Gastrocnemius medialis (tissue), 4 donors: Measurements from ENCODE around the gene SAGE1. TPM values are rescaled to one million over a fixed set of nuclear protein-coding genes. Genes with fewer than 3 reads are reported as not detected.

Source experiments
- ATAC-seq, 2 donors: fragments of 150-250 bp; one replicate each; pipeline ENCODE4 v1.9.1; 2016
- DNase-seq, 2 donors: peaks; one replicate each; pipeline ENCODE4 v3.0.0-alpha.2; 2019
- H3K27ac ChIP-seq, 4 donors: fragments of 200-600 bp; sonication (generic); 1 replicate in 1 of 4; 2 replicates in 3 of 4; pipeline ENCODE4 v1.5.1; 2016 to 2018; ENCODE audit warnings: mild to moderate bottlenecking in 2 of 4, moderate library complexity in 1 of 4
- H3K27me3 ChIP-seq, 3 donors: fragments of 200-600 bp; sonication (generic) in 2 of 3; 1 replicate in 1 of 3; 2 replicates in 2 of 3; pipeline versions ENCODE4 v1.5.1 to v1.6.0; 2016 to 2019; ENCODE audit warnings: mild to moderate bottlenecking in 1 of 3, moderate library complexity in 1 of 3
- H3K36me3 ChIP-seq, 2 donors: fragments of 200-600 bp; sonication (generic) in 1 of 2; one replicate each; pipeline ENCODE4 v1.5.1; 2017 to 2018
- H3K4me1 ChIP-seq, 2 donors: fragments of 200-600 bp; sonication (generic) in 1 of 2; one replicate each; pipeline ENCODE4 v1.5.1; 2016 to 2017; ENCODE audit warnings: mild to moderate bottlenecking in 2 of 2
- H3K4me3 ChIP-seq, 4 donors: fragments of 200-600 bp; sonication (generic) in 3 of 4; 1 replicate in 1 of 4; 2 replicates in 3 of 4; pipeline ENCODE4 v1.5.1; 2016 to 2019; ENCODE audit warnings: mild to moderate bottlenecking in 2 of 4
- H3K9me3 ChIP-seq, 3 donors: fragments of 200-600 bp; sonication (generic) in 2 of 3; 1 replicate in 1 of 3; 2 replicates in 2 of 3; pipeline ENCODE4 v1.5.1; 2016 to 2019
- CTCF ChIP-seq, 5 experiments: fragments of 450-650 bp in 3 of 5; fragments of 200-600 bp in 2 of 5; sonication (generic) in 2 of 5; IDR thresholded peaks in 4 of 5; conservative IDR thresholded peaks in 1 of 5; 1 replicate in 4 of 5; 2 replicates in 1 of 5; pipeline ENCODE4 v1.5.1; 2016 to 2019; ENCODE audit warnings: antibody characterized with exemption in 5 of 5, mild to moderate bottlenecking in 3 of 5, moderate library complexity in 3 of 5
- POLR2A ChIP-seq, 2 donors: fragments of 450-650 bp; IDR thresholded peaks; one replicate each; pipeline ENCODE4 v1.6.1; 2017; ENCODE audit warnings: antibody characterized with exemption in 2 of 2, mild to moderate bottlenecking in 2 of 2, moderate library complexity in 2 of 2
- in situ Hi-C, 4 donors: fragments of 200-750 bp; cut with MboI; loops; one replicate each; pipeline versions ENCODE4 v1.15.0 to v1.8.0; 2017; ENCODE audit warnings: low sequenced_read_pairs in 4 of 4
- intact Hi-C: fragments of 100-400 bp; cut with DNase I; formaldehyde crosslinking; loops from one replicate; pipeline ENCODE4 v1.15.1; 2023; ENCODE audit warnings: low total_unique reads
- total RNA-seq, 4 donors: library from RNA; depleted of rRNA; stranded (reverse); fragments of >200 nt; gene quantifications; one replicate each; pipeline versions ENCODE4 v1.1.0 to v1.2.3, GENCODE V29; 2016

The SAGE1 gene
- total RNA-seq, 4 donors from 2014 or later: not detected

- H3K4me3 ChIP-seq: no peak overlapping the region
- no peaks in the 10 kb centered on the region for H3K9me3 ChIP-seq
- H3K36me3 ChIP-seq: no peaks in the 10 kb centered on the region
- TF ChIP-seq CTCF (IDR thresholded peaks at IDR 0.05 in 4 of 5, conservative IDR thresholded peaks at IDR 0.05 in 1 of 5) (no peak), POLR2A (IDR thresholded peaks at IDR 0.05) (no peak)
- H3K4me1 ChIP-seq: no peaks in the 10 kb centered on the region
- in situ Hi-C loops (no loop called here), intact Hi-C loops (no loop called here)
- DNase-seq: no peak
- no peak for ATAC-seq
- no peak overlapping the region for H3K27ac ChIP-seq
- no peaks in the 10 kb centered on the region for H3K27me3 ChIP-seq
Measured at GRCh38 chrX:135923353-135923752, 29.8 kb downstream of the SAGE1 start.

- TF ChIP-seq POLR2A (IDR thresholded peaks at IDR 0.05): no peak
- TF ChIP-seq CTCF (IDR thresholded peaks at IDR 0.05 in 4 of 5, conservative IDR thresholded peaks at IDR 0.05 in 1 of 5): no peak
- H3K9me3 ChIP-seq: no peaks in the 10 kb centered on the region
- no peak for DNase-seq
- intact Hi-C loops (no loop called here), in situ Hi-C loops (no loop called here)
- H3K4me1 ChIP-seq: no peaks in the 10 kb centered on the region
- no peaks in the 10 kb centered on the region for H3K27me3 ChIP-seq
- no peak overlapping the region for H3K27ac ChIP-seq
- ATAC-seq: no peak
- H3K36me3 ChIP-seq: no peaks in the 10 kb centered on the region
- no peak overlapping the region for H3K4me3 ChIP-seq
Measured at GRCh38 chrX:135927897-135928296, 34.4 kb downstream of the SAGE1 start.

- in situ Hi-C loops: no loop called here
- no peaks in the 10 kb centered on the region for H3K36me3 ChIP-seq
- no peak overlapping the region for H3K27ac ChIP-seq
- H3K27me3 ChIP-seq: no peaks in the 10 kb centered on the region
- DNase-seq: no peak
- H3K4me3 ChIP-seq: no peak overlapping the region
- intact Hi-C loops: no loop called here
- no peak for TF ChIP-seq POLR2A (IDR thresholded peaks at IDR 0.05)
- peak in 4 of 5 experiments; percentile 27 to 64 (median 44) for TF ChIP-seq CTCF (IDR thresholded peaks at IDR 0.05 in 4 of 5, conservative IDR thresholded peaks at IDR 0.05 in 1 of 5)
- H3K4me1 ChIP-seq: no peaks in the 10 kb centered on the region
- H3K9me3 ChIP-seq: no peaks in the 10 kb centered on the region
- ATAC-seq: no peak
Measured at GRCh38 chrX:135931644-135932487, 38.4 kb downstream of the SAGE1 start.

GRCh38 chrX:135944486-135944885 lies 51.0 kb downstream of the SAGE1 start:
- Histone ChIP-seq H3K4me3 (no peak overlapping the region), H3K4me1 (no peaks in the 10 kb centered on the region), H3K36me3 (no peaks in the 10 kb centered on the region), H3K9me3 (no peaks in the 10 kb centered on the region), H3K27me3 (no peaks in the 10 kb centered on the region), H3K27ac (no peak overlapping the region)
- in situ Hi-C loops (no loop called here), intact Hi-C loops (no loop called here)
- TF ChIP-seq CTCF (IDR thresholded peaks at IDR 0.05 in 4 of 5, conservative IDR thresholded peaks at IDR 0.05 in 1 of 5): no peak
- TF ChIP-seq POLR2A (IDR thresholded peaks at IDR 0.05): no peak
- ATAC-seq: no peak
- DNase-seq: no peak
